ENCODE data around the gene GCC1.
A peak's percentile ranks its signal among the peaks of the same experiment; 100 is the strongest.
"Not testable (repeated sequence)": the region's sequence is repeated elsewhere in the genome, so short reads cannot be mapped to it uniquely, and the experiment has no call there.

Gene GCC1

DNA sequence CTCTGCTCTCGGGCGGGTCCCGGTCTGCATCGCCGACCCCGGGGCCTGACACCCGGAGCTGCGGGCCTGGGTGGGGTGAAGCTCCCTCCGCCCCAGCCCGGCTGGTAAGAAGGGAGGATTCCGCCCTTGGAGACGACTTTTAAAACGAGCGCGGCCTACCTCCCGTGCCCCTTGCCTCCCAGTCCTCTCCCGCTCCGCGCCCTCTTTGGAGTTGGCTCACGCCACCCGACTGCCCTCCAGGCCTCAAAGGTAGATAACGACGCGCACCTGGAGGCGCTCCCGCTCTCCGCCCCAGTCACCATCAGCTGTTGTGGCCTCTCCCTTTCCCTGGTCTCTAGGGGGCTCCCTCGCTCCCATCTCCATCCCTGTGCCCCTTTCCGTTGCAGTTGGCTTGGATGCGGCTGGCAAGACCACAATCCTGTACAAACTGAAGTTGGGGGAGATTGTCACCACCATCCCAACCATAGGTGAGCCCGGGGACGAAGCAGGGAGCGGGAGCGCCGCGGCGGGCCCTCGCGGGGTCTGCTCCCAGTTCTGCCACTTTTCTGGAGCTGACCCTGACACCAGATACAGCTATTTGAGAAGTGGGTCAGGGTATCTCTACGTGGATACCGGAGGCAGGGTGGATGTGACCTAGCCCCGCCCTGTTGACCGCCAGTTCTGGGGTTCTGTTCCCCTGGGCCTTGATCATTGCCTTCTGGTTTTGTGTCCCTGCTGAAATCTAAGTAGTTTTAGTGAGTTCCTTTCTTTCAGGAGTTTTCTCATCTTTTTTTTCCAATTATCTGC is 3.5 kb upstream of the GCC1 start:
- peak; percentile 61 for DNase-seq

DNA sequence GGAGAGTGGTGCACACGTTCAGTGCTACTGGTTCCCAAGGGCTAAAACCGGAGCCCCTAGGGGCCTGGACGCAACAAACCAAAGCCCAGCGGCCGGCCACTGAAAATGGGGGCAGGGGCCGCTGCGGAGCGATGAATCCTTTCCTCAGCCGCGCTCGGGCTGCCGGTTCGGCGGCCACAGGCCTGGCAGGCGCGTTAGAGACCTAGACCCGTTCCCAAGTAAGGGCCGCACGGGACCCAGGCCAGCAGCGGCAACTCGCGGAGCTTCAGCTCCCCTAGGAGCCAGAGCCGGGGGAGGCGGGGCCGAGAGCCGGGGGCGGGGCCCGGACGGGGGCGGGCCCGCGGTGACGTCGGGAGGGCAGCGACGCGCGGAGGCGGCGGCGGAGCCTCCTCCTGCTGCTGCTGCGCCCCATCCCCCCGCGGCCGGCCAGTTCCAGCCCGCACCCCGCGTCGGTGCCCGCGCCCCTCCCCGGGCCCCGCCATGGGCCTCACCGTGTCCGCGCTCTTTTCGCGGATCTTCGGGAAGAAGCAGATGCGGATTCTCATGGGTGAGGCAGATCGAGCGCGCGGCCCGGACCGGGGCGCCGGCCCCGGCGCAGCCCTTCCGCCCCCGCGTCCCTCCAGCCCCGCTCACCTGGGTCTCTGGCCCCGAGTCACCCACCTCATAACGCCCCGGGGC is 2.8 kb upstream of the GCC1 start, which contains the start of gene ARF5:
Gene ARF5 (plus strand): TSS at position 393 of the 678 bp plus-strand sequence. CDS start 88 bp downstream, at position 481.
- peak; percentile 41 for DNase-seq

DNA sequence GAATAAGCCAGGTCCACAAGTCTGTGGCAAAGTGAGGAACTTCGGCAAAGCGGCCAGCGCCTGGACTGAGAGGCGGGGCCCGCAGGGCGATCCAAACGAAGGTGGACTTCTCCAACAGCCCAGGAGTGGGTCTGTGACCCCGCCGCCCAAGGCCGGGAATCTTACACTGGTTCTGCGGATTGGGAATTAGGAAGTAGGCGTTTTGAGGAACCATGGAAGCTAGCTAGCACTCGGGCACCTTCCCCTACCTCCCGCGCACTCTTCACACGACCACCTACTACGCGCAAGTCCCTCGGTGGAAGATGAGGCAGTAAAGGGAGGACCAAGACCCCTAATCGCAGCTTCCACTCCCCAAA is 2.2 kb upstream of the GCC1 start:
- DNase-seq, result no peak

DNA sequence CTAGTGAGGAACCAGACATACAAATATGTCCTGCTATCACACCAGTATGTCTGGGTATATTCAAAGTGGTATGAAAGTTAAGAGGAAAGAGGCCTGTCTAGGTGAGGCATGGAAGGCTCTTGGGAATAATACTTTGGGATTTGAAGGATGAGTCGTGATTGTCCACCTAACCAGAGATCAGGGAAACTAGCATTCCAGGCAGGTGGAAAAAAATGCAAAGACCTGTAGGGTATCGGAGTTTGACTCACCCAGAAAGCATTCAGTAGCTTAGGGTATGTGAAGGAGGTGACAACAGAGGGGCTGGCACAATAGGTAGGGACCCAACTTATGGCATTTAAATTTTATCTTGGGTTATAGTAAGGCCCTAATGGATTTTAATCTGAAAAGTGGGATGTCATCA is 950 bp upstream of the GCC1 start:
- DNase-seq, result no peak

DNA sequence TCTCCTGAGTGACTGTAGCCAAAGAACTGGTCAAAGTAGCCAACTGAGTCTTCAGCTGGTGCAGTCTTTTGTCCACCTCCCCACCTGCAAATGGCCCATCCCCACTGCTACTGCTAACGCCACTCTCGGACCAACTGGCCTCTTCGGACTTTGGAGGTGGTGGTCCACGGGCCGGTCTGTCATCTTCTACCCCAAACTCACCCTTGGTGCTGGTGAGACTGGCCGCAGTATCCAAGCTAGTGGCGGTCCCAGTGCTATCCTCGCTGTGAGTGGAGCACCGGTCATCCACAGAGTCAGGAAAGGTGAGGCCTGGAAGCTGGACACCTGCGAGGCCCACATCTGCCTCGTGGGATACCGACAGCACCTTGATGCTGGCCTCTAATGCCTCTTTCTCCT is 750 bp downstream of the GCC1 start:
- DNase-seq, result no peak

DNA sequence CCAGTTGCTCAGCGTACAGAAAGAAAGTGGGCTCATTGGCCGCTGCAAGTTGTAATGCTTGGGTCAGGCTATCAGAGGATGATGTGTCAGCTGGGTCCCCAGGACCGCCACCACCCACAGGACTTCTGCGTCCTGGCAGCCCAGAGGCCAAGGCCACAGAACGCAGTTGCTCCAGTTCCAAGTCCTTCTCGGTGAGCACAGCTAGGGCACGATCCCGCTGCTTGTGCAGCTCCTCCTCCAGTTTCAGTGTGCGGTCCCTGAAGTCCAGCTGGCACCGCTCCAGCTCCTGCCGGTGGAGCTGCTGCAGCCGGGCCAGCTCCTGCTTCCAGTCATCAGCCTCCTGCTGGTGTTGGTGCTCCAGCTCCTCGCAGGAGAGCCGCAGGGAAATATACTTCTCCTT is 3.0 kb downstream of the GCC1 start:
- no peak for DNase-seq

DNA sequence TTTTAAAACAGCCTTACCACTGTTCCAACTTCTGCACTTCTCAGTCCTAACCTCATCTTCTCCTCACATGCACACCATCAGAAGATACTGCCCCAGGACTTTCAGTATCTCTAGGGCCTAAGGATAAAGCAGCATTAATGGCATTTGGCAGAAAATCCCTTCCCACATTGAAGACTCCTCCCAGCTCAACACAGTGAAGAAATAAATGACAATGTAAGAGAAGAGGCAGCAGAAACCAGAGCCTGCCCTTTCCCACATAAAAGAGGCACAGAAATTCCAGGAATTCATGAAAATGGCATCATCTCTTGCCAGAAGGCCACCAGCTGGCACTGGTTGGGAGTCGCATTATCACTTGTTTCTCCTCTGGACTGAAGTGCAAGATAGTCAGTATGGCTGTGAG is 3.7 kb downstream of the GCC1 start:
- no peak for DNase-seq

DNA sequence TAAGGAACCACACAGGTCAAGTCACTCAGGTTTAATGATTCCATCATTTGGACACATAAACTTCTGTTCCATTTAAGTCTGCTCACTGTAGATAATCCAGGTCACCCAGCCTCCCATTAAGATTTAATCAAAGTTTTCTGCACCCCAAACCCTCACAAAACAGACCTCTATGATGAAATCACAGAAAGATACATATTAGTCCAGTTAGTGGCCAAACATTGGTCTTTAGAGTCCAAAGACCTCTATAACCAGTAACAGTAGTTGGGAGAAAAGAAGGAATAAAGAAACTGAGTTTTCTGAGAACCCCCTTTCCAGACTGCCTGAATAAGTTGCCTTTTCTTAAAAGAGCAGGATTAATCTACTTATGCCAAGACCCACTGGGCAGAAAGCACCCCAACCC is 4.8 kb downstream of the GCC1 start:
- DNase-seq, result no peak

DNA sequence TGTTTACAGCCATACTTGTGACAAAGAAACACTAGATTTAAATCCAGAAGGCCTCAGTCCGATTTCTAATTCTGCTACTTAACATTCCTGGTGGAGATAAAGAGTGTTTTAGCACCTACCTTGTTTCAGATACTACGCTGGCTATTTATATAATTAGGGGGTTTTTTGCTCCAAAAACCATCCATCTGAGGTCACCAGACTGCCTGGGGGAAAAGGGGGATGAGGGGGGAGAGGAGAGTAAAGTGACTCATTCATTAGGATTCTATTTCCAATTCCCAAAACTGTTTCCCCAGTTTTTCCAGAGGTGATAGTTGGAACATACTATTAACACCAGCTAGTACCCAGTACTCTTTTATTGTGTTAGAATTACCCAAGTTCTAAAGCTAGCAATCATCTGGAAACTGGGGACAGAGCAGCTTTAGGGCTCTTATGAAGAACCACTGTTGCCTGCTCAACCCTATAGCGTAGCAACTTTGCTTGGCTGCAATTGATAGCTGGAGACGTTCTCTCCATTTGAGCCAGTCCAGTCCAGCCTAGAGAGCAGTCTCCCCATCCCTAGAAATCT is 6.6 kb downstream of the GCC1 start:
- no peak for DNase-seq

DNA sequence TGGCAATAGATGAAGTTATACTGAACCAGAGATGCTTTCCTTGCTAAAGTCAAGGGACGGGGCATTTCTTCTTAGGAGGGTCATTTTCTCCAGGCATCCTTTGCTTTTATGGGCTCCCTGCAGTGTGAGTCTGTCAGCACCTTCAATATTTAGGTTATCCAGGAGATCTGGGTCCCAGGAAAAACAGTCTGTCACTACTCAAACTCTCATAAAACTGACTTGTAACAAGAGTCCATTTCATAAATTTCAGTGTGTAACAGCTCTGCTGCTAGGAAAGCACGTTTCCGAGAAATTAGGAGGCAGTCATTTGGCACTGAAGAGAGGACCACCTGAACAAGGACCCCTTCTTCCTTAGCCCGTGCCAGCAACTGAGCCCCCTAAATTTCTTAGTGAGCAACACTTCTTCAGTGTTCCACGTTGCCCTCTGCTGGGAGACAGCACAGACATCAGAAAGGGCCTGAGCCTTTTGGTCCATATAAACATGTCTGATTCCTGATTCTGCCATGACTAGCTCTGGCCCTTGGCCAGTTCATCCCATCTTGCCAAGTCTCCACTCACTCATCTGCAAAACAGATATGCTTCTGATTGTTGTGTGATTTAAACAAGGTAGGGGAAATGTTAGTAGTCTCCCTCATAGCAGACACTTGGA is 7.2 kb downstream of the GCC1 start:
- DNase-seq, result no peak

DNA sequence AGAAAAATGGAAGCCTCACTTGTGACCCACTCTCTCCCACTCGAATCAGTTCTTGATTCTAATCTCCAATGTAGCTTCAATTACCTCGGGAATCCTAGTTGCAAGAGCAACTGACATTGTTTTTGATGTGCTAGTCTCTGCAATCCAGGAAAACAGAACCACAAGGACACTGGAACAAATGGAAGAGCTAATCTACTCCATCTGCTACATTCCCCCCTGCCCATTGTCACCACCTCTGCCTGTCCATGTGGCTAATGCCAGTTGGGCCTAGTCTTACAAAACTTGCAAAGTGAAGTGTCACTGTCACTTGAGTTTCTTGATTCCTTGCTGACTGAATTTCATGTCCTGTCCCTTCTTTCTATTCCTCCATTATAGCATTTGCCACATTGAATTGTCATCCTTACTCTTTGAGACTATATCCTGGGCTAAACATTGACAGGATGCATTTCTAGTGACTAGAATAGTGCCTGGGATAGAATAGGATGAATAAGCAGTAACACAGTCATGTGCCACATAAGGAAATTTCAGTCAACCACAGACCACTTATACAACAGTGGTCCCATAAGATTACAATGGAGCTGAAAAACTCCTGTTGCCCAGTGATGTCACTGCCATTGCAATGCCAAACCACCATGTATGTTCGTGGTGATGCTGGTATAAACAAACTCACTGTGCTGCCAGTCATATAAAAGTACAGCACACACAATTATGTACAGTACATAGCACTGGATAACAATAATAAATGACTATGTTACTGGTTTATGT is 13.5 kb downstream of the GCC1 start:
- no peak for DNase-seq

DNA sequence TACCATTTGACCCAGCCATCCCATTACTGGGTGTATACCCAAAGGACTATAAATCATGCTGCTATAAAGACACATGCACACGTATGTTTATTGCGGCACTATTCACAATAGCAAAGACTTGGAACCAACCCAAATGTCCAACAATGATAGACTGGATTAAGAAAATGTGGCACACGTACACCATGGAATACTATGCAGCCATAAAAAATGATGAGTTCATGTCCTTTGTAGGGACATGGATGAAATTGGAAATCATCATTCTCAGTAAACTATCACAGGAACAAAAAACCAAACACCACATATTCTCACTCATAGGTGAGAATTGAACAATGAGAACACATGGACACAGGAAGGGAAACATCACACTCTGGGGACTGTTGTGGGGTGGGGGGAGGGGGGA is 17.4 kb downstream of the GCC1 start:
- DNase-seq, result not testable (repeated sequence)

DNA sequence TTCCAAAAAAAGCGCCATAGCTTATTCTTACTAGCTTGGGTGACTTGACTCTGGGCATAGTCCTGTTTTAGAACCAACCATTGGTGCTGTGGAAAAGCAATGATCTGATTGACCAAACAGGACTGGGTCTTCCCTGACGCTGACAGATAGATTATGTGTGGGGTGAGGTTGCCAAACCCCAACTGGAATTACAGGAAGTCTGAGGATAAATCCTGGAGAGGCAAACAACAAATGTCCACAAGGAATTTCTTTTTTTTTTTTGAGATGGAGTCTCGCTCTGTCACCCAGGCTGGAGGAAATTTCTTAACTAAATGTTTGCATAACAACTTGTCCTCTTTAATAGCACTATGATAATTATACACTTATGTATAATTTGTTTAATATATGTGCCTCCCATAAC is 19.2 kb downstream of the GCC1 start:
- DNase-seq, result no peak

DNA sequence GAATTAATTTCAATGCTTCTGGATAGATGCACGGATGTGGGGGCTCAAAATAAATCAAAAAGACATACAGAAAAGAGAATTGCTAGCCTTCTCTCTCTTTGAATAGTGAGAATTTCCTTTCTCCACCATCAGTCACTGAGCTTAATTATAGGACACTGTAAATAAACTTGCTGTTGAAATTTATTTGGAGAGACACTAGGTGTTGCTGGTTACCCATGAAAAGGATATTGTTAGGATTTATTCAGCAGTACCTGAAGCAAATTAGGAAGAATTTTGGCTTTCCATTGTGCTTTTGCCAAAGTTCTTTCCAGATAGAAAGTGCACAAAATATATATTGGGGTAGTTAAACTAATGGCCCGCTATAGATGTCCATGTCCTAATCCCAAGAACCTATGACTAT is 27.6 kb downstream of the GCC1 start:
- DNase-seq, result no peak

DNA sequence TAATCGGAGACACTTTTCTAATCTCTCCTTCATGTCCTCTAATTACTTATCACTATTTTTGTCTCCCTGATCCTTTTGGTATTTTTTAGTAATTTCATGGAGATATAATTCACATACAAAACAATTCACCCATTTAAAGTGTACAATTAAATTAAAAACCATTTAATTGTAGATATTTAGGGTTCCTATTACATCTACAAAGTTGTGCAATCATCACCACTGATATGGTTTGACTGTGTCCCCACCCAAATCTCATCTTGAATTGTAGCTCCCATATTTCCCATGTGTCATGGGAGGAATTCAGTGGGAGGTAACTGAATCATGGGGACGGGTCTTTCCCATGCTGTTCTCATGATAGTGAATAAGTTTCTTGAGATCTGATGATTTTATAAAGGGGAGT is 29.0 kb downstream of the GCC1 start:
- DNase-seq, result no peak

DNA sequence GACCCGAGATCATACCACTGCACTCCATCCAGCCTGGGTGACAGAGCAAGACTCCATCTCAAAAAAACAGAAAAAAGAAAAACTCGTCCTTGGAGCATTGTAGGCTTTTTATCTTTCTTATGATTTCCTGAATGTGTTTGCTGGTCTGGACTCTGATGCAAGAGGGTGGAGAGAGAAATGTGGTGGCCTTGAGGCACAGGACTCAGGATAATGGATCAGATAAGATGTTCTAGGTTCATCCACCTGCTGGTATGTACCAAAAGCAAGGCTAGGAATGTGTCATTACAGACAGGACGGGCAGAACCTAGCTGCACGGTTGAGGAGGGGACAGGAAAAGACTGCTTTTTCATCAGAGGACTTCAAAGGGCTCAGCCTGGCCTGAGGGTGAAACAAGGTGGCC is 33.5 kb downstream of the GCC1 start:
- no peak for DNase-seq

DNA sequence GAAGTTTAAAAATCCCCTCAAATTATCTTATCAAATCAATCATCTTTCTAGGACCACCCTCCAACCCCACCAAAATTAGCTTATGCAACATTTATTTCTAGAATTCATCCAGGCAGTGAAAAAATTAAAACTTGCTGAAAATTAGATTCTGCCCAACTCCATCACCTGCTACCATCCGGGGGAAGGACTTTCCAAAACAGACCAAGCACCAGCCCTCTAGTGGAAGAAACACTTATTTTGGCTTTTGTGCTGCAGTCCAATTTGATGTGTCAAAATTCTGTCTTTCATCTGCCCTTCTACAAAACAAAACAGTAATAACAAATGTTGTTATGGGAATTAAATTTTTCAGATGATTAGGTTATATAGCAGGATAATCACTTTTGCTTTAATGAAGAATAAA is 35.1 kb downstream of the GCC1 start:
- DNase-seq, result no peak

DNA sequence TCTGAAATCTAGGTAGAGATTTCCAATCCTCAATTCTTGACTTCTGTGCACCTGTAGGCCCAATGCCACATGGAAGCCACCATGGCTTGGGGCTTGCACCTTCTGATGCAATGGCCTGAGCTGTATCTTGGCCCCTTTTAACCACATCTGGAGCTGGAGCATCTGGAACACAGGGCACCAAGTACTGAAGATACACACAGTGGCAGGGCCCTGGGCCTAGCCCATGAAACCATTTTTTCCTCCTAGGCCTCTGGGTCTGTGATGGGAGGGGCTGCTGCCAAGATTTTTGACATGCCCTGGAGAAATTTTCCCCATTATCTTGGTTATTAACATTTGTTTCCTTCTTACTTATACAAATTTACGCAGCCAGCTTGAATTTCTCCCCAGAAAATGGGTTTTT is 39.1 kb downstream of the GCC1 start:
- DNase-seq, result no peak

DNA sequence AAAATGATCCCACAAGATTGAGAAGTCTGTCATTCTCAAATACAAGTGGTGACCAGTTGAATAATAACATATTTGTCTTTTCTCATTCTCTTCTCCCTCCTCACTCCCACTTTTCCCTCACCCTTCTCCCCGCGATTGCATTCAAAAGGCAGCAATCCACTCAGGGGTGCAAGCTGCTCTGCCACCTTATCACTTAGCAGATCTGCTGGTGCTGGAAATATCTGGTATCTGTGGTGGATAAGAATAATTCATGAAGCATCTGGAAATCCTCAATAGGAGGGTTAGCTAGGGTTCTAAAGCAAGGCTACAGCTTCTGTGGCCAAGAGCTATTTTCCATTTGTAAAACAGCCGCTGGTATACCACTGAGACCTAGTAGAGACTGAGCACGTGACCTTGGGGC is 43.8 kb downstream of the GCC1 start:
- DNase-seq, result no peak

DNA sequence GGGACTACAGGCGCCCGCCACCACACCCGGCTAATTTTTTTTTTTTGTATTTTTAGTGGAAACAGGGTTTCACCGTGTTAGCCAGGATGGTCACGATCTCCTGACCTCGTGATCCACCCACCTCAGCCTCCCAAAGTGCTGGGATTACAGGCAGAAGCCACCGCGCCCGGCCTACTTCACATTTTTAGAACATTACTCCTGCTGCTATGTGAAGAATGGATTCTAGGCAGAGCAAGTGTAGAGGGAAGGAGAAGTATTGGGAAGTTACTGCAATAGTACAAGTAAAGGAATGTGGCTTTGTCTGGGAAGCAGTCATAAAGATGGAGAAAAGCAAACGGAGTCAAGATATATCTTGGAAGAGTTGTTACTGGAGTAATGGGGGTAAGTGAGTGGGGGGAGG is 44.9 kb downstream of the GCC1 start:
- DNase-seq, result not testable (repeated sequence)

DNA sequence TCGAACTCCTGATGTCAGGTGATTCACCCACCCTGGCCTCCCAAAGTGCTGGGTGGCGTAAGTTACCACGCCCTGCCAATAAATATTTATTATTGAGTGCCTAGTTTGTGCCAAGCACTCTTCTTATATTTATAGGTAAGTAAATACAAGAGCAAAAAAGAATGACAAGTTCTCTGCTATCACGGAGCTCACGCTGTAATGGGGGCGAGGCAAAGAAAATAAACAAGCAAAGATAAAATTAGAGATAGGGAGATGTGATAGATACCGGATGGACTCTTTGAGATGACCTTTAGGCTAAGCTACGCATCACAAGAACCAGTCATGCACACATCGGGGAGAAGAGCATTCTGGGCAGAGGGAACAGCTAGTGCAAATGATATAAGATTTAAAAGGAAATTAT is 46.3 kb downstream of the GCC1 start:
- no peak for DNase-seq

DNA sequence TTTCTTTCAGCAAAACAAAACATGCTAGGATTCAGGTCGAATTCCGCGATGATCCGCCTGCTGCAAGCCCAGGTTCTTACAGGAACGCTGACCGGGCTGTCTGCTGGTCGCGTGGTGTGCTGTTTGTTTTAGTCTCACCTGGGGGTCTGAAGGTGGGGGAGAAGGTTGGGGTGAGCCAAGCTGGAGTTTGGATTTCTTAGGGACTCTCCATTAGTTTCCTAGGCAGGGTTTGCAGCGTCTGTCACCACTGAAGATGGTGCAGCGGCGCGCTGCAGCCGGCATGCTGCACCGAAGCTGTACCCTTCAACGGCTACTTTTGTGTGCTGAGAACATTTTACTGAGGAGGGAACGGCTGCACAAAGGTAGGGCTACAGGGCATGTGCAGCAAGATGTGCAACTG is 48.7 kb downstream of the GCC1 start:
- DNase-seq, result peak; percentile 6

DNA sequence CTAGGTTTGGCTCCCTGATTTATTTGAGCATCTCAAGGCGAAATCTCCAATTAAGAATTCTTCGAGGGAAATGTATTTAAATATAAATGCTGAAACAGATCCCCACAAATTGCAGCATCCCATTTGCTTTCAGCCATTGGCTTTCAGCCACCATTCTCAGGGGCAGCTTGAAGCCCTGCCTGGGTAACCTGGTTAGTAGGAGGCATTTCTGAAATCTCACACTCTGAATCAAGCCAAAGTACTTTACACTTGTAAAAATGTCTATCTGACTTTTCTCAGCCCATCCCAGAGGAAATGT is 49.1 kb downstream of the GCC1 start:
- DNase-seq, result no peak

All from DMS79 (cell line).